HG02840 (cell line): ENCODE results near the gene PCDHB10.
"Not testable (repeated sequence)": the region's sequence is repeated elsewhere in the genome, so short reads cannot be mapped to it uniquely, and the experiment has no call there.

Experiments used
- ATAC-seq: cut with Tn5 transposase; IDR thresholded peaks from one replicate; pipeline ENCODE4 v1.9.1; 2021; ENCODE audit warnings: mild to moderate bottlenecking, moderate library complexity, moderate number of reproducible peaks; ENCODE audit not compliant: unreplicated experiment, low FRiP score

Gene PCDHB10

DNA sequence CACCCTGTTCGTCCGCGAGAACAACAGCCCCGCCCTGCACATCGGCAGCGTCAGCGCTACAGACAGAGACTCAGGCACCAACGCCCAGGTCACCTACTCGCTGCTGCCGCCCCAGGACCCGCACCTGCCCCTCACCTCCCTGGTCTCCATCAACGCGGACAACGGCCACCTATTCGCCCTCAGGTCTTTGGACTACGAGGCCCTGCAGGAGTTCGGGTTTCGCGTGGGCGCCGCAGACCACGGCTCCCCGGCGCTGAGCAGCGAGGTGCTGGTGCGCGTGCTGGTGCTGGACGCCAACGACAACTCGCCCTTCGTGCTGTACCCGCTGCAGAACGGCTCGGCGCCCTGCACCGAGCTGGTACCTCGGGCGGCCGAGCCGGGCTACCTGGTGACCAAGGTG lies 43.8 kb downstream of the PCDHB10 start:
- not testable (repeated sequence) for ATAC-seq

DNA sequence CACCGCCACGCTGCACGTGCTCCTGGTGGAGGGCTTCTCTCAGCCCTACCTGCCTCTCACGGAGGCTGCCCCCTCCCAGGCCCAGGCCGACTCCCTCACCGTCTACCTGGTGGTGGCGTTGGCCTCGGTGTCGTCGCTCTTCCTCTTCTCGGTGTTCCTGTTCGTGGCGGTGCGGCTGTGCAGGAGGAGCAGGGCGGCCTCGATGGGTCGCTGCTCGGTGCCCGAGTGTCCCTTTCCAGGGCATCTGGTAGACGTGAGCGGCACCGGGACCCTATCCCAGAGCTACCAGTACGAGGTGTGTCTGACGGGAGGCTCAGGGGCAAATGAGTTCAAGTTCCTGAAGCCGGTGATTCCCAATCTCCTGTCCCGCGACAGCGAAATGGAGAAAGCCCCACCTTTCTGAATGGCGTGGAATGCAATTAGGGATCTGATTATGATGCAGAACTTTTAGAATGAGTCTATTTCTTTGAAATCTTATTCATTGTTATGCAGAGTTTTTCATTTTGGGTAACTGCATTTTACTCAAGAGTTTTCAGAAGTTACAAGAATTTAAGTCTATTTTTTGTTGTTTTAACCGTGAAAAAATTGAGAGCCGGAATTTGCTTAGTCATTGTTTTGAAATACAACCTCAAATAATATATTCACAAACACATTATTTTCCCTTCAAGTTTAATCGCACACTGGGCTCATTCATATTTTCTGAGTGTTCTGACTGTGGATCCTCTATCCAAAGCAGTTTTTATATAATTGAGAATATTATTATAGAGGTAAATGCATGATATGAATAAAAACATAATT lies 44.6 kb downstream of the PCDHB10 start:
- no peak for ATAC-seq

DNA sequence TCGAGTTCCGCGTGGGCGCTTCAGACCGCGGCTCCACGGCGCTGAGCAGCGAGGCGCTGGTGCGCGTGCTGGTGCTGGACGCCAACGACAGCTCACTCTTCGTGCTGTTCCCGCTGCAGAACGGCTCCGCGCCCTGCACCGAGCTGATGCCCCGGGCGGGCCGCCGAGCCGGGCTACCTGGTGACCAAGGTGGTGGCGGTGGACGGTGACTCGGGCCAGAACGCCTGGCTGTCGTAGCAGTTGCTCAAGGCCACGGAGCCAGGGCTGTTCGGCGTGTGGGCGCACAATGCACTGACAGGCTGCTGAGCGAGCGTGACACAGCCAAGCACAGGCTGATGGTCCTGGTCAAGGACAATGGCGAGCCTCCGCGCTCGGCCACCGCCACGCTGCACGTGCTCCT lies 49.3 kb downstream of the PCDHB10 start:
- no peak for ATAC-seq
